ENCODE results near the gene JAGN1.
A peak's percentile ranks its signal among the peaks of the same experiment; 100 is the strongest.
"Not testable (repeated sequence)": the region's sequence is repeated elsewhere in the genome, so short reads cannot be mapped to it uniquely, and the experiment has no call there.

Gene JAGN1

GRCh38 chr3:9890249-9891071 is at the start of gene JAGN1:
TSS of gene JAGN1 (plus strand) at chr3:9890610. CDS start at chr3:9890723, 113 bp downstream.
- Mint-ChIP-seq H3K27ac (peak within 1 kb of the TSS; percentile 95), H3K36me3 (ENCODE audit: low read depth) (peaks cover 40% of the 10 kb centered on the region), H3K9me3 (peaks cover 4% of the 10 kb centered on the region), H3K27me3 (no peaks in the 10 kb centered on the region), H3K4me1 (ENCODE audit: low read depth) (peaks cover 47% of the 10 kb centered on the region), H3K4me3 (peak within 1 kb of the TSS; percentile 94)

GRCh38 chr3:9841015-9841414 is 49.4 kb upstream of the JAGN1 start:
- Mint-ChIP-seq H3K27ac (no peak overlapping the region), H3K36me3 (ENCODE audit: low read depth) (peaks cover 40% of the 10 kb centered on the region), H3K27me3 (no peaks in the 10 kb centered on the region), H3K4me3 (no peak overlapping the region), H3K4me1 (ENCODE audit: low read depth) (peaks cover 30% of the 10 kb centered on the region), H3K9me3 (no peaks in the 10 kb centered on the region)

GRCh38 chr3:9843715-9844438 is 46.5 kb upstream of the JAGN1 start, which contains the start of gene RPUSD3:
TSS of gene RPUSD3 (minus strand) at chr3:9844008. CDS start at chr3:9843990, 18 bp downstream.
- no peaks in the 10 kb centered on the region for H3K27me3 Mint-ChIP-seq
- H3K36me3 Mint-ChIP-seq (ENCODE audit: low read depth): peaks cover 28% of the 10 kb centered on the region
- peaks cover 30% of the 10 kb centered on the region for H3K4me1 Mint-ChIP-seq (ENCODE audit: low read depth)
- peak within 1 kb of the TSS; percentile 97 for H3K4me3 Mint-ChIP-seq
- H3K9me3 Mint-ChIP-seq: no peaks in the 10 kb centered on the region
- H3K27ac Mint-ChIP-seq: peak within 1 kb of the TSS; percentile 94

GRCh38 chr3:9846231-9846630 is 44.2 kb upstream of the JAGN1 start:
- Mint-ChIP-seq H3K9me3 (no peaks in the 10 kb centered on the region), H3K27ac (no peak overlapping the region), H3K4me3 (no peak overlapping the region), H3K4me1 (ENCODE audit: low read depth) (peaks cover 30% of the 10 kb centered on the region), H3K36me3 (ENCODE audit: low read depth) (peaks cover 14% of the 10 kb centered on the region), H3K27me3 (no peaks in the 10 kb centered on the region)

GRCh38 chr3:9846931-9847488 is 43.4 kb upstream of the JAGN1 start:
- H3K4me3 Mint-ChIP-seq: no peak overlapping the region
- H3K36me3 Mint-ChIP-seq (ENCODE audit: low read depth): peaks cover 6% of the 10 kb centered on the region
- H3K27ac Mint-ChIP-seq: no peak overlapping the region
- H3K4me1 Mint-ChIP-seq (ENCODE audit: low read depth): peaks cover 25% of the 10 kb centered on the region
- no peaks in the 10 kb centered on the region for H3K9me3 Mint-ChIP-seq
- no peaks in the 10 kb centered on the region for H3K27me3 Mint-ChIP-seq

- H3K9me3 Mint-ChIP-seq; H3K27me3 Mint-ChIP-seq; H3K36me3 Mint-ChIP-seq (ENCODE audit: low read depth); H3K27ac Mint-ChIP-seq; H3K4me3 Mint-ChIP-seq: not testable (repeated sequence)
- H3K4me1 Mint-ChIP-seq (ENCODE audit: low read depth): peaks cover 19% of the 10 kb centered on the region
These were observed 42.5 kb upstream of the JAGN1 start for GRCh38 chr3:9847870-9848269.

GRCh38 chr3:9848860-9849259 is 41.5 kb upstream of the JAGN1 start:
- H3K4me1 Mint-ChIP-seq (ENCODE audit: low read depth): peaks cover 14% of the 10 kb centered on the region
- not testable (repeated sequence) for H3K9me3 Mint-ChIP-seq, H3K27ac Mint-ChIP-seq

GRCh38 chr3:9851383-9851782 is 39.0 kb upstream of the JAGN1 start:
- H3K4me1 Mint-ChIP-seq (ENCODE audit: low read depth); H3K27me3 Mint-ChIP-seq; H3K9me3 Mint-ChIP-seq; H3K4me3 Mint-ChIP-seq; H3K36me3 Mint-ChIP-seq (ENCODE audit: low read depth); H3K27ac Mint-ChIP-seq: not testable (repeated sequence)

More at GRCh38 chr3:9848860-9849259, 41.5 kb upstream of the JAGN1 start:
- H3K27me3 Mint-ChIP-seq; H3K4me3 Mint-ChIP-seq; H3K36me3 Mint-ChIP-seq (ENCODE audit: low read depth): not testable (repeated sequence)

- H3K4me3 Mint-ChIP-seq; H3K36me3 Mint-ChIP-seq (ENCODE audit: low read depth); H3K27me3 Mint-ChIP-seq; H3K4me1 Mint-ChIP-seq (ENCODE audit: low read depth); H3K27ac Mint-ChIP-seq; H3K9me3 Mint-ChIP-seq: not testable (repeated sequence)
These were observed 38.5 kb upstream of the JAGN1 start for GRCh38 chr3:9851926-9852325.

- Mint-ChIP-seq H3K27me3 (no peaks in the 10 kb centered on the region), H3K4me1 (ENCODE audit: low read depth) (no peaks in the 10 kb centered on the region), H3K27ac (no peak overlapping the region), H3K9me3 (no peaks in the 10 kb centered on the region), H3K4me3 (no peak overlapping the region), H3K36me3 (ENCODE audit: low read depth) (no peaks in the 10 kb centered on the region)
These were observed 37.9 kb upstream of the JAGN1 start for GRCh38 chr3:9852528-9852927.

- not testable (repeated sequence) for H3K36me3 Mint-ChIP-seq (ENCODE audit: low read depth); H3K4me1 Mint-ChIP-seq (ENCODE audit: low read depth); H3K27me3 Mint-ChIP-seq; H3K27ac Mint-ChIP-seq; H3K9me3 Mint-ChIP-seq; H3K4me3 Mint-ChIP-seq
These were observed 36.0 kb upstream of the JAGN1 start for GRCh38 chr3:9854291-9854940.

GRCh38 chr3:9855594-9855993 is 34.8 kb upstream of the JAGN1 start:
- Mint-ChIP-seq H3K27ac (no peak overlapping the region), H3K4me1 (ENCODE audit: low read depth) (no peaks in the 10 kb centered on the region), H3K4me3 (no peak overlapping the region), H3K36me3 (ENCODE audit: low read depth) (no peaks in the 10 kb centered on the region), H3K9me3 (no peaks in the 10 kb centered on the region), H3K27me3 (no peaks in the 10 kb centered on the region)

- no peaks in the 10 kb centered on the region for H3K9me3 Mint-ChIP-seq
- peaks cover 10% of the 10 kb centered on the region for H3K27me3 Mint-ChIP-seq
- H3K36me3 Mint-ChIP-seq (ENCODE audit: low read depth): no peaks in the 10 kb centered on the region
- H3K4me1 Mint-ChIP-seq (ENCODE audit: low read depth): peaks cover 4% of the 10 kb centered on the region
- H3K27ac Mint-ChIP-seq: no peak overlapping the region
- H3K4me3 Mint-ChIP-seq: no peak overlapping the region
These were observed 30.8 kb upstream of the JAGN1 start for GRCh38 chr3:9859530-9860025.

- Mint-ChIP-seq H3K27ac (no peak overlapping the region), H3K4me3 (no peak overlapping the region), H3K27me3 (peaks cover 10% of the 10 kb centered on the region), H3K36me3 (ENCODE audit: low read depth) (no peaks in the 10 kb centered on the region), H3K9me3 (no peaks in the 10 kb centered on the region), H3K4me1 (ENCODE audit: low read depth) (peaks cover 4% of the 10 kb centered on the region)
These were observed 29.2 kb upstream of the JAGN1 start for GRCh38 chr3:9861201-9861600.

Measured in stimulated activated naive CD8-positive, alpha-beta T cell treated with anti-CD3 and anti-CD28 coated beads, Interleukin-15, Interleukin-2, amounts not matched to agents 100 ng/mL and 50 ng/mL, for 24 hours (primary cell).